ENCODE data around the gene CACNG8. TPM values are rescaled to one million over a fixed set of nuclear protein-coding genes. Genes with fewer than 3 reads are reported as not detected.

Gene CACNG8
- total RNA-seq, 1 experiment from 2014 or later: 12.5 TPM

DNA sequence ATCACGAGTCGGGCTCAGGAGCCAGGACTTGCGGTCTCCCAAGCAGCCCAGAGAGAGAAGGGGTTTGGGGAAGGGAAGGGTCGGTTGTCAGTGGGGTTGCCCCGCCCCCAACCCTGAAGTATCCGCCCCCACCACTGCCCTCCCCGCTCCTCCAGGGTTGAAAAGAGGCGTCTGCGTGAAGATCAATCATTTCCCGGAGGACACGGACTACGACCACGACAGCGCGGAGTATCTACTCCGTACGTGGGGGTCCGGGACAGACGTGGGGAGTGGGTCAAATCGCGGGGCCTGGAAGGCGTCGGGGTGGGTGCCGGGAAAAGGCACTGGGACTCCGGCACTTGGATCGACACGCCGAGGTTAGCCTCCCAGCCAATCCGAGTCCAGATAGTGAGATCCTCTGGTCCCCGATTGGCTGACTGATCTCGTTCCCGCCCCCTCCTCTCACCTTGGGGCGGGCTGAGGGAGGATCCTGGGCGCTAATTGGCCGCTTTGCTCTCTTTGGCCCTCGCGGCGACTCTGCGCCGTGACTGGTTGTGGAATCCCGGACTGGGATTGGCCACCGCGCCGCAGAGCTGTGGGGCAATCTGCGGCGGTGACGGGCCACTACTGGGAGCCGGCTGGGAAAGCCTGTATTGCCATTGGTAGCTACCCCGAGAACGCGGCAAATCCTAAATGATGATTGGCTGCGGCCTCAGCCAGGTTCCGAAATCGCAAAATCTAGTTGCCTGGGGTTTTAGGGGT, 15.4 kb downstream of the CACNG8 start (continued):
- TF ChIP-seq, protein P1, sequence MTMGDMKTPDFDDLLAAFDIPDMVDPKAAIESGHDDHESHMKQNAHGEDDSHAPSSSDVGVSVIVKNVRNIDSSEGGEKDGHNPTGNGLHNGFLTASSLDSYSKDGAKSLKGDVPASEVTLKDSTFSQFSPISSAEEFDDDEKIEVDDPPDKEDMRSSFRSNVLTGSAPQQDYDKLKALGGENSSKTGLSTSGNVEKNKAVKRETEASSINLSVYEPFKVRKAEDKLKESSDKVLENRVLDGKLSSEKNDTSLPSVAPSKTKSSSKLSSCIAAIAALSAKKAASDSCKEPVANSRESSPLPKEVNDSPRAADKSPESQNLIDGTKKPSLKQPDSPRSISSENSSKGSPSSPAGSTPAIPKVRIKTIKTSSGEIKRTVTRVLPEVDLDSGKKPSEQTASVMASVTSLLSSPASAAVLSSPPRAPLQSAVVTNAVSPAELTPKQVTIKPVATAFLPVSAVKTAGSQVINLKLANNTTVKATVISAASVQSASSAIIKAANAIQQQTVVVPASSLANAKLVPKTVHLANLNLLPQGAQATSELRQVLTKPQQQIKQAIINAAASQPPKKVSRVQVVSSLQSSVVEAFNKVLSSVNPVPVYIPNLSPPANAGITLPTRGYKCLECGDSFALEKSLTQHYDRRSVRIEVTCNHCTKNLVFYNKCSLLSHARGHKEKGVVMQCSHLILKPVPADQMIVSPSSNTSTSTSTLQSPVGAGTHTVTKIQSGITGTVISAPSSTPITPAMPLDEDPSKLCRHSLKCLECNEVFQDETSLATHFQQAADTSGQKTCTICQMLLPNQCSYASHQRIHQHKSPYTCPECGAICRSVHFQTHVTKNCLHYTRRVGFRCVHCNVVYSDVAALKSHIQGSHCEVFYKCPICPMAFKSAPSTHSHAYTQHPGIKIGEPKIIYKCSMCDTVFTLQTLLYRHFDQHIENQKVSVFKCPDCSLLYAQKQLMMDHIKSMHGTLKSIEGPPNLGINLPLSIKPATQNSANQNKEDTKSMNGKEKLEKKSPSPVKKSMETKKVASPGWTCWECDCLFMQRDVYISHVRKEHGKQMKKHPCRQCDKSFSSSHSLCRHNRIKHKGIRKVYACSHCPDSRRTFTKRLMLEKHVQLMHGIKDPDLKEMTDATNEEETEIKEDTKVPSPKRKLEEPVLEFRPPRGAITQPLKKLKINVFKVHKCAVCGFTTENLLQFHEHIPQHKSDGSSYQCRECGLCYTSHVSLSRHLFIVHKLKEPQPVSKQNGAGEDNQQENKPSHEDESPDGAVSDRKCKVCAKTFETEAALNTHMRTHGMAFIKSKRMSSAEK (CRISPR knock-in tag; IDR thresholded peaks at IDR 0.05; ENCODE audit: borderline replicate concordance): no peak
- TF ChIP-seq TEAD1 (CRISPR knock-in tag; IDR thresholded peaks at IDR 0.05) (peak; percentile 82), TCF7 (CRISPR knock-in tag; IDR thresholded peaks at IDR 0.05; ENCODE audit: low read depth) (no peak), ZNF138 (CRISPR knock-in tag; conservative IDR thresholded peaks at IDR 0.05) (peak; percentile 79; the same call in 1 of the 2 replicates), TP53 (CRISPR knock-in tag; IDR thresholded peaks at IDR 0.05) (peak; percentile 48), SMAD4 (CRISPR knock-in tag; IDR thresholded peaks at IDR 0.05) (no peak), NFYB (CRISPR knock-in tag; conservative IDR thresholded peaks at IDR 0.05; ENCODE audit: low read depth) (peak; percentile 99), ESRRA (CRISPR knock-in tag; IDR thresholded peaks at IDR 0.05; ENCODE audit: borderline replicate concordance) (peak; percentile 64; the same call in 1 of the 2 replicates)
- TF ChIP-seq, protein P2, sequence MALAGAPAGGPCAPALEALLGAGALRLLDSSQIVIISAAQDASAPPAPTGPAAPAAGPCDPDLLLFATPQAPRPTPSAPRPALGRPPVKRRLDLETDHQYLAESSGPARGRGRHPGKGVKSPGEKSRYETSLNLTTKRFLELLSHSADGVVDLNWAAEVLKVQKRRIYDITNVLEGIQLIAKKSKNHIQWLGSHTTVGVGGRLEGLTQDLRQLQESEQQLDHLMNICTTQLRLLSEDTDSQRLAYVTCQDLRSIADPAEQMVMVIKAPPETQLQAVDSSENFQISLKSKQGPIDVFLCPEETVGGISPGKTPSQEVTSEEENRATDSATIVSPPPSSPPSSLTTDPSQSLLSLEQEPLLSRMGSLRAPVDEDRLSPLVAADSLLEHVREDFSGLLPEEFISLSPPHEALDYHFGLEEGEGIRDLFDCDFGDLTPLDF (CRISPR knock-in tag; IDR thresholded peaks at IDR 0.05): 0 out of 2 replicates have a peak, but pooled peaks have one; percentile 32

DNA sequence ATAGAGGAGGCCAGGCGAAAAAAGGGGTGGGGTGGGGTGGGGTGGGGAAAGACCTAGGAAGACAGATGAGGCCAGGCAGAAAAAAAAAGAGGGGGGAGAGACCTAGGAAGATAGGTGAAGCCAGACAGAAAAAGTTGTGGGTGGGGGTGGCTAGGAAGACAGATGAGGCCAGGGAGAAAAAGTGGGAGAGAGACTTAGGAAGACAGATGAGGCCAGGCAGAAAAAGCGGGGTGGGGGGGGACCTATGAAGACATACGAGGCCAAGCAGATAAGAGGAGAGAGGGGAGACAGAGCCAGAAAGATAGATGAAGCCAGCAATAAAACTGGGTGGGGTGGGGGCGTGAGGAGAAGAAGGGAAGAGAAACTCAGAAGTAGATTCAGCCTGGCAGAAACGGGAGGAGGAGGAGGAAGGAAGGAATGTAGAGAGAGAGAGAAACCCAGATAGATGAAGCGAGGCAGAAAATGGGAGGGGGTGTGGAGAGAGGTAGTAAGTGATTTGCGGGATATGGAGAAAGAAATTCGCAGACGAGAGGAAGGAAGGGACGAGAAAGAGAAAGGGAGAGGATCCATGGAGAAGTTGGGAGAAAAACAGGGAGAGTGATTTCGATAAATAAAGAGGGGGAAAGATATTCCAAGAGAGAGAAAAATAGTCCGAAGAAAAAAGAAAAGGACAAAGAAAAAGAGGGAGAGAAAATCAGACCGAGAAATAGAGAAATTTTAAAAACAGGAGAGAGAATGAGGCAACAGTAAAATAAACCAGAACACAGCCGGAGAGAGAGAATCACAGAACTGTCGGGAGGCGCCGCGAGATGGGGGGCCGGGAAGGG, 16.5 kb downstream of the CACNG8 start:
- Mint-ChIP-seq H3K27ac (peak overlapping the region; percentile 95), H3K4me3 (peak overlapping the region; percentile 93), H3K9me3 (no peaks in the 10 kb centered on the region), H3K36me3 (peaks cover 4% of the 10 kb centered on the region; the same call in 1 of the 2 replicates), H3K27me3 (ENCODE audit: low read depth) (peaks cover 4% of the 10 kb centered on the region; the same call in 1 of the 2 replicates), H3K4me1 (peaks cover 15% of the 10 kb centered on the region)
- CTCF ChIA-PET: interaction anchor here (0.9 to 3.2 kb wide), 13 partner anchors 22 to 186 kb away, joined by 3 to 44 read pairs (median 12); no protein-coding TSS in a partner anchor
- ATAC-seq: no peak
- no peak for TF ChIP-seq ATF1 (CRISPR knock-in tag; IDR thresholded peaks at IDR 0.05)
- TF ChIP-seq CREM (CRISPR knock-in tag; IDR thresholded peaks at IDR 0.05): no peak
- TF ChIP-seq SP1 (CRISPR knock-in tag; conservative IDR thresholded peaks at IDR 0.05): no peak
- TF ChIP-seq, protein P3, sequence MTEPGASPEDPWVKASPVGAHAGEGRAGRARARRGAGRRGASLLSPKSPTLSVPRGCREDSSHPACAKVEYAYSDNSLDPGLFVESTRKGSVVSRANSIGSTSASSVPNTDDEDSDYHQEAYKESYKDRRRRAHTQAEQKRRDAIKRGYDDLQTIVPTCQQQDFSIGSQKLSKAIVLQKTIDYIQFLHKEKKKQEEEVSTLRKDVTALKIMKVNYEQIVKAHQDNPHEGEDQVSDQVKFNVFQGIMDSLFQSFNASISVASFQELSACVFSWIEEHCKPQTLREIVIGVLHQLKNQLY (CRISPR knock-in tag; IDR thresholded peaks at IDR 0.05): no peak
- TF ChIP-seq, protein P4, sequence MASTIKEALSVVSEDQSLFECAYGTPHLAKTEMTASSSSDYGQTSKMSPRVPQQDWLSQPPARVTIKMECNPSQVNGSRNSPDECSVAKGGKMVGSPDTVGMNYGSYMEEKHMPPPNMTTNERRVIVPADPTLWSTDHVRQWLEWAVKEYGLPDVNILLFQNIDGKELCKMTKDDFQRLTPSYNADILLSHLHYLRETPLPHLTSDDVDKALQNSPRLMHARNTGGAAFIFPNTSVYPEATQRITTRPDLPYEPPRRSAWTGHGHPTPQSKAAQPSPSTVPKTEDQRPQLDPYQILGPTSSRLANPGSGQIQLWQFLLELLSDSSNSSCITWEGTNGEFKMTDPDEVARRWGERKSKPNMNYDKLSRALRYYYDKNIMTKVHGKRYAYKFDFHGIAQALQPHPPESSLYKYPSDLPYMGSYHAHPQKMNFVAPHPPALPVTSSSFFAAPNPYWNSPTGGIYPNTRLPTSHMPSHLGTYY (CRISPR knock-in tag; IDR thresholded peaks at IDR 0.05): 0 out of 2 replicates have a peak, but pooled peaks have one; percentile 62
- TF ChIP-seq, protein P5, sequence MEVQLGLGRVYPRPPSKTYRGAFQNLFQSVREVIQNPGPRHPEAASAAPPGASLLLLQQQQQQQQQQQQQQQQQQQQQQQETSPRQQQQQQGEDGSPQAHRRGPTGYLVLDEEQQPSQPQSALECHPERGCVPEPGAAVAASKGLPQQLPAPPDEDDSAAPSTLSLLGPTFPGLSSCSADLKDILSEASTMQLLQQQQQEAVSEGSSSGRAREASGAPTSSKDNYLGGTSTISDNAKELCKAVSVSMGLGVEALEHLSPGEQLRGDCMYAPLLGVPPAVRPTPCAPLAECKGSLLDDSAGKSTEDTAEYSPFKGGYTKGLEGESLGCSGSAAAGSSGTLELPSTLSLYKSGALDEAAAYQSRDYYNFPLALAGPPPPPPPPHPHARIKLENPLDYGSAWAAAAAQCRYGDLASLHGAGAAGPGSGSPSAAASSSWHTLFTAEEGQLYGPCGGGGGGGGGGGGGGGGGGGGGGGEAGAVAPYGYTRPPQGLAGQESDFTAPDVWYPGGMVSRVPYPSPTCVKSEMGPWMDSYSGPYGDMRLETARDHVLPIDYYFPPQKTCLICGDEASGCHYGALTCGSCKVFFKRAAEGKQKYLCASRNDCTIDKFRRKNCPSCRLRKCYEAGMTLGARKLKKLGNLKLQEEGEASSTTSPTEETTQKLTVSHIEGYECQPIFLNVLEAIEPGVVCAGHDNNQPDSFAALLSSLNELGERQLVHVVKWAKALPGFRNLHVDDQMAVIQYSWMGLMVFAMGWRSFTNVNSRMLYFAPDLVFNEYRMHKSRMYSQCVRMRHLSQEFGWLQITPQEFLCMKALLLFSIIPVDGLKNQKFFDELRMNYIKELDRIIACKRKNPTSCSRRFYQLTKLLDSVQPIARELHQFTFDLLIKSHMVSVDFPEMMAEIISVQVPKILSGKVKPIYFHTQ (CRISPR knock-in tag; IDR thresholded peaks at IDR 0.05): peak; percentile 53
- POLR2A ChIA-PET: interaction anchor here (0.9 to 2.8 kb wide), 10 partner anchors 20 to 117 kb away, joined by 3 to 35 read pairs (median 10); partner anchors contain the start of gene MYADM
- no peak for DNase-seq (ENCODE audit: low spot score)

Measured in WTC11 (cell line).